Sigmoid colon (tissue), 4 donors: ENCODE results near the gene NRP2.

Experiments used
- CTCF ChIP-seq, 4 experiments: fragments of 450-650 bp in 3 of 4; fragments of 200-600 bp in 1 of 4; IDR thresholded peaks; one replicate each; pipeline ENCODE4 v1.5.1; 2016 to 2019; ENCODE audit warnings: antibody characterized with exemption in 4 of 4, mild to moderate bottlenecking in 3 of 4, moderate library complexity in 2 of 4
- POLR2A ChIP-seq, 2 donors: fragments of 450-650 bp; IDR thresholded peaks; one replicate each; pipeline ENCODE4 v1.6.1; 2016; ENCODE audit warnings: antibody characterized with exemption in 2 of 2, mild to moderate bottlenecking in 2 of 2, moderate library complexity in 2 of 2
- POLR2AphosphoS5 ChIP-seq, 4 donors: sonication (generic); formaldehyde crosslinking; IDR thresholded peaks; one replicate each; pipeline ENCODE4 v1.6.1; 2017; ENCODE audit warnings: antibody characterized with exemption in 4 of 4

DNA sequence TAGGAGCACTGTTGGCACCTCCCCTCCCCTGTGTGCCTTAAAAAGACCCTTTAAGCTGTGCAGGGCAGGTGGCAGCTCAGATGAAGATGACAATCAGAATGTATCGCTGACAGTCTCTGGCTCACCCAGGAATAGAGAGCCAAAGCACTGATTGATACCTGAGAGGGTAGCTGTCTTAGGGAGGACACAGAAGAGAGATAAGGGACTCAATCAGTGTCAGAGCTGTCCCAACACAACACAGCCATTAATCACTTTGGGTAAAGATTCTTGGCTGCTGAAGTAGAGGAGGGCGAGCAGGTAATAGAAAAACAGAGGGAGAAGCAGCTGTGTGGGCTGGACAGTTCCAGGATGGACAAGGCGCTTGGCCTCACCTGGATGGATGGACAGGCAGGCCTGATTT, 124.9 kb downstream of the NRP2 start:
- TF ChIP-seq CTCF (IDR thresholded peaks at IDR 0.05) = no peak
- no peak for TF ChIP-seq POLR2A (IDR thresholded peaks at IDR 0.05)
- no peak for TF ChIP-seq POLR2AphosphoS5 (IDR thresholded peaks at IDR 0.05)
